Activated CD4-positive, alpha-beta memory T cell treated with anti-CD3 and anti-CD28 coated beads, Interleukin-2, amount 10 ng/mL, durations not matched to agents 7 days and 5 days (primary cell): Measurements from ENCODE around the gene PACRG. TPM values are rescaled to one million over a fixed set of nuclear protein-coding genes. Genes with fewer than 3 reads are reported as not detected.

Experiments used
- CTCF ChIA-PET: fragments of 350-600 bp; sonication (Branson Sonifier 250); formaldehyde crosslinking; loops from one replicate; lab custom pipeline; 2021; ENCODE audit warnings: antibody characterized with exemption, inconsistent platforms; lab: Charles Lee
- POLR2A ChIA-PET: fragments of 350-600 bp; sonication (Branson Sonifier 250); formaldehyde crosslinking; loops from one replicate; lab custom pipeline; 2021; ENCODE audit warnings: antibody characterized with exemption; lab: Charles Lee
- DNase-seq: peaks from one replicate; pipeline ENCODE4 v3.0.0-alpha.2; 2020
- H3K27ac Mint-ChIP-seq: one replicate; pipeline ENCODE4 v1.8.0; 2021; ENCODE audit warnings: mild to moderate bottlenecking, mixed read lengths
- H3K27me3 Mint-ChIP-seq: one replicate; pipeline ENCODE4 v1.8.0; 2021; ENCODE audit warnings: mixed read lengths
- H3K36me3 Mint-ChIP-seq: one replicate; pipeline ENCODE4 v1.8.0; 2021; ENCODE audit warnings: low read depth, mixed read lengths
- H3K4me1 Mint-ChIP-seq: one replicate; pipeline ENCODE4 v1.8.0; 2021; ENCODE audit warnings: mixed read lengths
- H3K4me3 Mint-ChIP-seq: one replicate; pipeline ENCODE4 v1.8.0; 2021; ENCODE audit warnings: mild to moderate bottlenecking, mixed read lengths
- H3K9me3 Mint-ChIP-seq: one replicate; pipeline ENCODE4 v1.8.0; 2021; ENCODE audit warnings: mixed read lengths
- total RNA-seq, 2 experiments: library from RNA; stranded (reverse); gene quantifications; one replicate each; pipeline ENCODE4 v1.2.3, GENCODE V29; 2021

Gene PACRG
- total RNA-seq, 2 experiments from 2014 or later = not detected

GRCh38 chr6:163169521-163169920, 441.7 kb downstream of the PACRG start:
- ChIA-PET POLR2A (no interaction called here), CTCF (interaction anchor here (1.4 to 1.9 kb wide), 3 partner anchors 9 to 170 kb away, joined by 3 to 11 read pairs (median 7); no protein-coding TSS in a partner anchor)
- no peaks in the 10 kb centered on the region for H3K9me3 Mint-ChIP-seq
- H3K4me1 Mint-ChIP-seq = no peaks in the 10 kb centered on the region
- no peaks in the 10 kb centered on the region for H3K27me3 Mint-ChIP-seq
- no peak overlapping the region for H3K4me3 Mint-ChIP-seq
- H3K27ac Mint-ChIP-seq = no peak overlapping the region
- no peaks in the 10 kb centered on the region for H3K36me3 Mint-ChIP-seq
- no peak for DNase-seq

GRCh38 chr6:163170294-163170883, 442.6 kb downstream of the PACRG start:
- H3K4me3 Mint-ChIP-seq = no peak overlapping the region
- CTCF ChIA-PET = interaction anchor here (0.9 to 1.9 kb wide), 6 partner anchors 8 to 169 kb away, joined by 3 to 11 read pairs (median 4); no protein-coding TSS in a partner anchor
- DNase-seq = no peak
- POLR2A ChIA-PET = no interaction called here
- H3K27me3 Mint-ChIP-seq = no peaks in the 10 kb centered on the region
- H3K36me3 Mint-ChIP-seq = no peaks in the 10 kb centered on the region
- H3K4me1 Mint-ChIP-seq = no peaks in the 10 kb centered on the region
- no peak overlapping the region for H3K27ac Mint-ChIP-seq
- no peaks in the 10 kb centered on the region for H3K9me3 Mint-ChIP-seq

- DNase-seq = no peak
- Mint-ChIP-seq H3K27ac (no peak overlapping the region), H3K9me3 (no peaks in the 10 kb centered on the region), H3K27me3 (no peaks in the 10 kb centered on the region), H3K4me1 (no peaks in the 10 kb centered on the region), H3K4me3 (no peak overlapping the region), H3K36me3 (no peaks in the 10 kb centered on the region)
- CTCF ChIA-PET = no interaction called here
- POLR2A ChIA-PET = no interaction called here
These were observed 446.0 kb downstream of the PACRG start for GRCh38 chr6:163173741-163174140.

- DNase-seq = no peak
- no peaks in the 10 kb centered on the region for H3K4me1 Mint-ChIP-seq
- H3K27me3 Mint-ChIP-seq = no peaks in the 10 kb centered on the region
- H3K9me3 Mint-ChIP-seq = no peaks in the 10 kb centered on the region
- H3K27ac Mint-ChIP-seq = no peak overlapping the region
- POLR2A ChIA-PET = no interaction called here
- no peaks in the 10 kb centered on the region for H3K36me3 Mint-ChIP-seq
- CTCF ChIA-PET = no interaction called here
- H3K4me3 Mint-ChIP-seq = no peak overlapping the region
These were observed 447.5 kb downstream of the PACRG start for GRCh38 chr6:163175301-163175700.

GRCh38 chr6:163176097-163176496, 448.3 kb downstream of the PACRG start:
- no peak for DNase-seq
- Mint-ChIP-seq H3K4me1 (no peaks in the 10 kb centered on the region), H3K27ac (no peak overlapping the region), H3K36me3 (no peaks in the 10 kb centered on the region), H3K27me3 (no peaks in the 10 kb centered on the region), H3K4me3 (no peak overlapping the region), H3K9me3 (no peaks in the 10 kb centered on the region)
- ChIA-PET CTCF (no interaction called here), POLR2A (no interaction called here)

- CTCF ChIA-PET = no interaction called here
- no peaks in the 10 kb centered on the region for H3K36me3 Mint-ChIP-seq
These were observed 449.2 kb downstream of the PACRG start for GRCh38 chr6:163177007-163177406.

GRCh38 chr6:163177892-163178420, 450.2 kb downstream of the PACRG start:
- ChIA-PET CTCF (no interaction called here), POLR2A (no interaction called here)
- Mint-ChIP-seq H3K27ac (no peak overlapping the region), H3K9me3 (no peaks in the 10 kb centered on the region), H3K27me3 (peaks cover 2% of the 10 kb centered on the region), H3K4me3 (no peak overlapping the region), H3K36me3 (no peaks in the 10 kb centered on the region), H3K4me1 (no peaks in the 10 kb centered on the region)
- no peak for DNase-seq

More at GRCh38 chr6:163177007-163177406, 449.2 kb downstream of the PACRG start:
- no peaks in the 10 kb centered on the region for H3K9me3 Mint-ChIP-seq
- no peak for DNase-seq
- H3K27ac Mint-ChIP-seq = no peak overlapping the region
- H3K27me3 Mint-ChIP-seq = no peaks in the 10 kb centered on the region
- no peak overlapping the region for H3K4me3 Mint-ChIP-seq
- POLR2A ChIA-PET = no interaction called here
- H3K4me1 Mint-ChIP-seq = no peaks in the 10 kb centered on the region

GRCh38 chr6:163179061-163179460, 451.3 kb downstream of the PACRG start:
- DNase-seq = no peak
- H3K4me3 Mint-ChIP-seq = no peak overlapping the region
- no peak overlapping the region for H3K27ac Mint-ChIP-seq
- no peaks in the 10 kb centered on the region for H3K36me3 Mint-ChIP-seq
- H3K27me3 Mint-ChIP-seq = peaks cover 2% of the 10 kb centered on the region
- POLR2A ChIA-PET = no interaction called here
- no peaks in the 10 kb centered on the region for H3K9me3 Mint-ChIP-seq
- CTCF ChIA-PET = interaction anchor here (1.0 kb wide), 1 partner anchor 9 kb away, joined by 7 read pairs; no protein-coding TSS in a partner anchor
- no peaks in the 10 kb centered on the region for H3K4me1 Mint-ChIP-seq

- Mint-ChIP-seq H3K9me3 (no peaks in the 10 kb centered on the region), H3K27ac (no peak overlapping the region), H3K27me3 (peaks cover 2% of the 10 kb centered on the region), H3K4me3 (no peak overlapping the region), H3K4me1 (no peaks in the 10 kb centered on the region), H3K36me3 (no peaks in the 10 kb centered on the region)
- CTCF ChIA-PET = interaction anchor here (1.1 kb wide), 1 partner anchor 9 kb away, joined by 3 read pairs; no protein-coding TSS in a partner anchor
- DNase-seq = no peak
- POLR2A ChIA-PET = no interaction called here
These were observed 451.9 kb downstream of the PACRG start for GRCh38 chr6:163179721-163180120.

- no peaks in the 10 kb centered on the region for H3K9me3 Mint-ChIP-seq
- H3K36me3 Mint-ChIP-seq = no peaks in the 10 kb centered on the region
- no peak overlapping the region for H3K27ac Mint-ChIP-seq
- POLR2A ChIA-PET = no interaction called here
- H3K4me1 Mint-ChIP-seq = no peaks in the 10 kb centered on the region
- peaks cover 2% of the 10 kb centered on the region for H3K27me3 Mint-ChIP-seq
- DNase-seq = no peak
- no peak overlapping the region for H3K4me3 Mint-ChIP-seq
- CTCF ChIA-PET = no interaction called here
These were observed 453.2 kb downstream of the PACRG start for GRCh38 chr6:163180874-163181541.

- POLR2A ChIA-PET = no interaction called here
- CTCF ChIA-PET = no interaction called here
- H3K36me3 Mint-ChIP-seq = no peaks in the 10 kb centered on the region
- no peak overlapping the region for H3K27ac Mint-ChIP-seq
- no peaks in the 10 kb centered on the region for H3K9me3 Mint-ChIP-seq
- H3K27me3 Mint-ChIP-seq = peaks cover 2% of the 10 kb centered on the region
- H3K4me3 Mint-ChIP-seq = no peak overlapping the region
- no peak for DNase-seq
- H3K4me1 Mint-ChIP-seq = no peaks in the 10 kb centered on the region
These were observed 453.9 kb downstream of the PACRG start for GRCh38 chr6:163181666-163182180.

GRCh38 chr6:163182696-163183095, 454.9 kb downstream of the PACRG start:
- no peak for DNase-seq
- CTCF ChIA-PET = no interaction called here
- Mint-ChIP-seq H3K4me1 (no peaks in the 10 kb centered on the region), H3K27ac (no peak overlapping the region), H3K27me3 (peaks cover 2% of the 10 kb centered on the region), H3K4me3 (no peak overlapping the region), H3K36me3 (no peaks in the 10 kb centered on the region), H3K9me3 (no peaks in the 10 kb centered on the region)
- POLR2A ChIA-PET = no interaction called here

GRCh38 chr6:163183806-163184205, 456.0 kb downstream of the PACRG start:
- Mint-ChIP-seq H3K27ac (no peak overlapping the region), H3K9me3 (no peaks in the 10 kb centered on the region), H3K27me3 (peaks cover 2% of the 10 kb centered on the region), H3K4me1 (no peaks in the 10 kb centered on the region), H3K36me3 (no peaks in the 10 kb centered on the region), H3K4me3 (no peak overlapping the region)
- CTCF ChIA-PET = interaction anchor here (0.6 kb wide), 1 partner anchor 1795 kb away, joined by 3 read pairs; no protein-coding TSS in a partner anchor
- no peak for DNase-seq
- POLR2A ChIA-PET = no interaction called here
